ENCODE data around the gene STRN4.

Gene STRN4

DNA sequence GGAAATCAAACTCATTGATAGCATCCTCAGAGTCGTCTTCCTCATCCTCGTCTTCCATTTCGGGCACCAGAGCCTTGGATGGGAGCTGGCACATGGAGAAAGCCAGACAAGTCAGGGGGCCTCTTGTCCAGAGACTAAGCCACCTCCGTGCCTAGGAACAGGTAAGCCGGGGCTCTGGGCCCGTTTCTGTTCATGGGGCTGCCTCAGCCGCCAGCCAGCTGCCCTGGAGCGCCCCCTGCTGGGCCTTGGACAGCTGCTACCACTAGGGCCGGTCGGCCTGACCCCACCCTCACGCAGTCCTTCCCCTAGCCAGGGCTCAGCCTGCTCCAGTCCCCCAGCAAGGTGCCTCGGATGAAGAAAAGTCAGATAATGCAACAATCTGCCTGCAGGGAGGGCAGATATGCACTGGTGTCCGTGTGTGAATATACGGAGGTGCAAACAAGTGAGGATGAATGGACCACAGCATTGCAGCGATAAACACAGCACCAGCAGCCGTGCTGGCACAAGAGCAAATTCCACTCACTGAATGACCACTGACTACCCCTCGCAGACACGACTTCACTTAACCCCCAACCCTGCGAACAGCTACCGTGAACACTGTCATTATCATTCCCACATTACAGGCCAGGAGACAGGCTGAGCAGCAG lies 17.4 kb downstream of the STRN4 start:
- TF ChIP-seq, protein P1, sequence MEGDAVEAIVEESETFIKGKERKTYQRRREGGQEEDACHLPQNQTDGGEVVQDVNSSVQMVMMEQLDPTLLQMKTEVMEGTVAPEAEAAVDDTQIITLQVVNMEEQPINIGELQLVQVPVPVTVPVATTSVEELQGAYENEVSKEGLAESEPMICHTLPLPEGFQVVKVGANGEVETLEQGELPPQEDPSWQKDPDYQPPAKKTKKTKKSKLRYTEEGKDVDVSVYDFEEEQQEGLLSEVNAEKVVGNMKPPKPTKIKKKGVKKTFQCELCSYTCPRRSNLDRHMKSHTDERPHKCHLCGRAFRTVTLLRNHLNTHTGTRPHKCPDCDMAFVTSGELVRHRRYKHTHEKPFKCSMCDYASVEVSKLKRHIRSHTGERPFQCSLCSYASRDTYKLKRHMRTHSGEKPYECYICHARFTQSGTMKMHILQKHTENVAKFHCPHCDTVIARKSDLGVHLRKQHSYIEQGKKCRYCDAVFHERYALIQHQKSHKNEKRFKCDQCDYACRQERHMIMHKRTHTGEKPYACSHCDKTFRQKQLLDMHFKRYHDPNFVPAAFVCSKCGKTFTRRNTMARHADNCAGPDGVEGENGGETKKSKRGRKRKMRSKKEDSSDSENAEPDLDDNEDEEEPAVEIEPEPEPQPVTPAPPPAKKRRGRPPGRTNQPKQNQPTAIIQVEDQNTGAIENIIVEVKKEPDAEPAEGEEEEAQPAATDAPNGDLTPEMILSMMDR (conservative IDR thresholded peaks at IDR 0.05) = peak; percentile 96
- no peak overlapping the region for H3K27ac ChIP-seq

GRCh38 chr19:46728208-46728607 lies 18.0 kb downstream of the STRN4 start:
- TF ChIP-seq, protein P1 (conservative IDR thresholded peaks at IDR 0.05) = no peak
- no peak overlapping the region for H3K27ac ChIP-seq

DNA sequence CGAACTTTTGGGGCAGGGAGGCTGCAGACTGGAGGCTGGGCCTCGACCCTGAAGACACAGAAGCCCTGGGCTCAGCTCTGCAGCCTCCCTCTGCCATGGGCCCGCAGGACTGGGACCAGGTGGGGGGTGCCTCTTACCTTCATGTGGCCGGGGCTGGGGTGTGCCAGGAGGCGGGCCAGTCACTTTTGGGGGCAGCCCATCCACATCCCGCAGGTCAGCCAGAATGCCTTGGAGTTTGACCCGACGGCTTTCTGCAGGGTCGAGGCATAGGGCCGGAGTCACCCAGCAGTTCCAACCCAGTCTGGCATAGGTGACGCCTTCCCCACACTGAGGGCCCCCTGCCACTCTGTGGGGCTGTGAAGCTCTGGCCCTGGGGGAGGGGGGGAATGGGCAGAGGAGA lies 18.5 kb downstream of the STRN4 start:
- TF ChIP-seq, protein P1 (conservative IDR thresholded peaks at IDR 0.05) = no peak

DNA sequence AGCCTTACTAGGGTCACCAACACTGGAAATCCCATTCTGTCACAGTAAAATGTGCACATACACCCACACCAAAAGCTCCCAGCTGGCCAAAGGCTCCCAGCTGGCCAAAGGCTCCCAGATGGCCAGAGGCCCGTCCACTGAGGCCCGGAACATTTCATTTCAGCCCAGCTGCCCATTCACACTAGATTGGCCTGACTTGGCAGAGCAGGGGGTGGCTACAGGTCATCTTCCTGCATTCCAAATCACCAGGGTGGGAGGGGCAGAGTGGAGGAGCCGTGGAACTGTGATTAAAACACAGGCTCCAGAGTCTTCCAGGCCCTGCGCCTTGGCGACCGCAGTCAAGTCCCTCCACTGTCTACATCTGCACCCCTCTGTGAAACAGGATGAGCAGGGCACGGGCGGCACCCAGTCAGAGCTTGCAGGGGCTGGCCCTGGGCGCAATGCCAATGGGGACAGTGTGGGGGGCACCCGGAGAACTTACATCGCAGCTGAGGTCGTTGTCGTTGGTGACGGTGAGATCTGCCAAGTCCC lies 19.2 kb downstream of the STRN4 start:
- TF ChIP-seq, protein P1 (conservative IDR thresholded peaks at IDR 0.05) = no peak
- peak overlapping the region; percentile 4; the same call in 1 of the 2 replicates for H3K27ac ChIP-seq

More for the DNA sequence above, 18.5 kb downstream of the STRN4 start:
- no peak overlapping the region for H3K27ac ChIP-seq

- TF ChIP-seq, protein P1 (conservative IDR thresholded peaks at IDR 0.05) = no peak
- peak overlapping the region; percentile 4; the same call in 1 of the 2 replicates for H3K27ac ChIP-seq
Measured at GRCh38 chr19:46726551-46726950, 19.7 kb downstream of the STRN4 start.

- TF ChIP-seq, protein P1 (conservative IDR thresholded peaks at IDR 0.05) = no peak
- no peak overlapping the region for H3K27ac ChIP-seq
Measured at GRCh38 chr19:46725859-46726393, 20.3 kb downstream of the STRN4 start.

DNA sequence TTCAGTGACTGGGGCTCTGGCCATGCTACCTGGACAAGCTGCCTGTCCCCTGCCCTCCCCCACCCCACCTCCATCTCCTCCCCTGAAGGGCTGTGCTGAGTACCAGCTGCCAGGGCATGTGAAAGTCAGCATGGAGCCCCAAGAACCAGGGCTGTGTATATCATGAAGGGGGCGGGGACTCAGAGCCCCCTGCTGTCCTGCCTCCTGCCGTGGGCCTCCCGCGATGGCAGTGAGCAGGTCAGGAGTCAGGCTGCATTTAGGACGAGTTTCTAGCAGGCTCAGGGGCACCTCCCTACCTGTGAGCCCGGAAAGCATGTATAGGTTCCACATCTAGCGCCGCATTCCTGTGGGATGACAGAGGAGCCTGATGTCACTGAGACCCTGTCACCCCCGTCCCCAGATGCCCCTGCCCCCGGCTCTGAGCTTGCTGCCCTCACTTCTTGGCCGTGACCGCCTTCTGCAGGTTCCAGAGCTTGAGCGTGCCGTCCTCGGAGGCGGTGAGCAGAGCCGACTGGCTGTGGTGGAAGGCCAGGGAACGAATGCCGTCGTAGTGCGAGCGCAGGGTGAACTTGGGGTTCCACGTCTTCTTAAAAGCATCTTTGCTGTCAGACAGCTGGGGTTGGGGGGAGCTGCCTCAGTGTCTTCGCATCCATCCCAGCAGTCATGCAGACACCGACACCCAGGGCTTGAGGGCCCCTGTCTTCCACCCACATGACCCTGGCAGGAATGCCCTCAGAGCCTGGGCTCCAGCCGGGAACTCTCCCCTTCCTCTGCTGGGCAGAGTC lies 21.0 kb downstream of the STRN4 start:
- TF ChIP-seq, protein P1 (conservative IDR thresholded peaks at IDR 0.05) = no peak
- no peak overlapping the region for H3K27ac ChIP-seq
